Progenitor cell of endocrine pancreas (in vitro differentiated cells): ENCODE measurements around the gene FOXO3B. TPM values are rescaled to one million over a fixed set of nuclear protein-coding genes. Genes with fewer than 3 reads are reported as not detected.
"Not testable (repeated sequence)": the region's sequence is repeated elsewhere in the genome, so short reads cannot be mapped to it uniquely, and the experiment has no call there.

ENCODE experiments used
- DNase-seq: peaks from one replicate; pipeline ENCODE4 v3.0.0; 2021; ENCODE audit warnings: low spot score; ENCODE audit not compliant: unreplicated experiment
- H3K27ac Mint-ChIP-seq: 2 replicates; pipeline ENCODE4 v1.8.0; 2021; ENCODE audit warnings: mild to moderate bottlenecking, moderate library complexity, mixed read lengths
- H3K27me3 Mint-ChIP-seq: 2 replicates; pipeline ENCODE4 v1.8.0; 2021; ENCODE audit warnings: mixed read lengths
- H3K36me3 Mint-ChIP-seq: 2 replicates; pipeline ENCODE4 v1.8.0; 2022; ENCODE audit warnings: mixed read lengths; ENCODE audit not compliant: insufficient read depth
- H3K4me1 Mint-ChIP-seq: 2 replicates; pipeline ENCODE4 v1.8.0; 2021; ENCODE audit warnings: low read depth, mixed read lengths
- H3K4me3 Mint-ChIP-seq: 2 replicates; pipeline ENCODE4 v1.8.0; 2021; ENCODE audit warnings: low read depth, mild to moderate bottlenecking, moderate library complexity, mixed read lengths
- H3K9me3 Mint-ChIP-seq: 2 replicates; pipeline ENCODE4 v1.8.0; 2021; ENCODE audit warnings: low read depth, mixed read lengths
- total RNA-seq: library from RNA; stranded (reverse); gene quantifications from 2 replicates; pipeline ENCODE4 v1.2.1, GENCODE V29; 2021

The FOXO3B gene
- total RNA-seq, 1 donor from 2014 or later, result 19.3 TPM

GRCh38 chr17:18695143-18695542 lies 13.0 kb upstream of the FOXO3B start:
- not testable (repeated sequence) for H3K9me3 Mint-ChIP-seq, H3K4me3 Mint-ChIP-seq

DNA sequence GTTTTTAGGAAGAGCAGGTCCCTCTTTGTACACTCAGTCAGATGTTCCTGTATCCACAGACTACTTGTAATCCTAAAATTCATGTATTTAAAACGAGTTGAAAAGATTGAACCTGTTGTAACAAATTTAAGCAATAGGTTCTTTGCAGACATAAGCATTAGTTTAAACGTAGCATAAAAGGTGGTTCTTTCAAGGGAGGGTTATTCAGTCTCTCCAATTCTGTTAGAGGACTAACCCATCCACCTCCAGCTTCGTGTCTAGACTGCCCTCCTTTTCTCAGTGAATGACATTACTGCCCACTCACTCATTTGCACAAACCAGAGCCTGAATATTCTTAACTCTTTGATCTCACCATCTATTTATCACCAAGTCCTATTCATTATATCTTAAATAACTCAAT lies 554 bp upstream of the FOXO3B start:
- not testable (repeated sequence) for H3K9me3 Mint-ChIP-seq, H3K4me1 Mint-ChIP-seq, H3K27ac Mint-ChIP-seq, H3K27me3 Mint-ChIP-seq, DNase-seq
- H3K4me3 Mint-ChIP-seq, result peak overlapping the region; percentile 81
- H3K36me3 Mint-ChIP-seq, result peaks cover 21% of the 10 kb centered on the region

More at GRCh38 chr17:18695143-18695542, 13.0 kb upstream of the FOXO3B start:
- not testable (repeated sequence) for H3K27ac Mint-ChIP-seq, H3K36me3 Mint-ChIP-seq, H3K4me1 Mint-ChIP-seq, H3K27me3 Mint-ChIP-seq, DNase-seq

- H3K9me3 Mint-ChIP-seq, result peaks cover 21% of the 10 kb centered on the region
- H3K4me1 Mint-ChIP-seq, H3K27ac Mint-ChIP-seq, DNase-seq, H3K4me3 Mint-ChIP-seq, H3K27me3 Mint-ChIP-seq: not testable (repeated sequence)
- peaks cover 51% of the 10 kb centered on the region for H3K36me3 Mint-ChIP-seq
Measured at GRCh38 chr17:18677381-18677780, 4.7 kb downstream of the FOXO3B start.

- not testable (repeated sequence) for H3K4me3 Mint-ChIP-seq, H3K4me1 Mint-ChIP-seq, H3K27ac Mint-ChIP-seq, H3K27me3 Mint-ChIP-seq, DNase-seq
- Mint-ChIP-seq H3K36me3 (peaks cover 53% of the 10 kb centered on the region), H3K9me3 (peaks cover 21% of the 10 kb centered on the region)
Measured at GRCh38 chr17:18676928-18677327, 5.2 kb downstream of the FOXO3B start.

DNA sequence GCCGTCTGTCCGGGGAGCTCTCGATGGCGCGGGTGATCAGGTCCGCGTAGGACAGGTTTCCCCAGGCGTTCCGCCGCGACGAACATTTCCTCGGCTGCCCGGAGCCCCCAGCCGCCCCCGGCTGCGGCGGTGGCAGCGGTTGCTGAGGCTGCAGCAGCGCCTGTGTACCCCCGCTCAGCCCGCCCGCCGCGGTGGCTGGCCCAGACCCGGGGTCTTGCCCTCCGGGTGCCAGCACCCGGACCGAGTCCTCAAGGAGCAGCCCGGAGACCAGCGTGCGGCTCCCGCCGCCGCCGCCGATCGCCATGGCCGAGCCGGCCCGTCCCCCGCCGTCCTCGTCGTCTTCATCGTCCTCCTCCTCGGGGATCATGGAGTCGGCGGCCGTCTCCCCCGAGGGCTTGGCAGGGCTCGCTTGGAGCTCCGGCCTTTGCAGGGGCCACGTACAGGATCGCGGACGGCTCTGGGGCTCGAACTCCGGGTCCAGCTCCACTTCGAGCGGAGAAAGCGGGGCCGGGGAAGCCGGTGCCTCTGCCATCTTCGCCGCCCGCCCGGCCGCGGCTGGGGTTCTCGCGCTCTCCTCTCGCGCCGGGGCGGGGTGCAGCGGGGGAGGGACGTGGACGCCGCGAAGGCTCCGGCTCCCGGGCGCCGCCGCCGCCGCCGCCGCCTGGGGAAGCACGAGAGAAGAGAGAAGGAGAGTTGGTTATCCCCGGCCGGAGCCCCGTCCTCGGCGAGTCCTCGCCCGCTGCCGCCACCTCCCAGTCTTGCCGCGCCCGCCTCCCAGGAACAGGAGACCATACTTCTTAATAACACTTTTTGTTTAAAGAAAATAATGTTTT lies 9.5 kb downstream of the FOXO3B start:
- H3K27me3 Mint-ChIP-seq, H3K4me3 Mint-ChIP-seq, DNase-seq, H3K4me1 Mint-ChIP-seq, H3K27ac Mint-ChIP-seq: not testable (repeated sequence)
- Mint-ChIP-seq H3K9me3 (peaks cover 32% of the 10 kb centered on the region), H3K36me3 (peaks cover 65% of the 10 kb centered on the region)

DNA sequence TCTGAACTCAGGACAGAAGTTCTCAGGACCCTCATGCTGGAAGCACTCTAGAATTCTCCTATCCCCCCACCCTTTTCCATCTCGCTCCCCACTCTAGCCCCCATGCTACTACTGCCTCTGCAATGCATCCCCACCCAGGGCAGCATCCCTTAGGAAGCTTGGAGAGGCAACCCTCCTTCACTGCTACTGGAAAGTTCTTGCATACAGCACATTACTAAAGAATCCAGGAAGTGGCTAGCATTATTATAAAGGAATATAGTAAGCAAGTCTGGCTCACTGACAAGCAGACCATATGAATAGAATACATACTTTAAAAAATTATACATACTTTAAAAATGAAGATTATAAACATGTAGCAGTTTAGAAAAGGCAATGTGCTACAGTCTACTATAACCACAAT lies 13.5 kb downstream of the FOXO3B start:
- H3K4me3 Mint-ChIP-seq, result not testable (repeated sequence)
- Mint-ChIP-seq H3K36me3 (peaks cover 49% of the 10 kb centered on the region), H3K9me3 (peaks cover 22% of the 10 kb centered on the region)

GRCh38 chr17:18667535-18667934 lies 14.6 kb downstream of the FOXO3B start:
- not testable (repeated sequence) for H3K4me1 Mint-ChIP-seq, H3K27me3 Mint-ChIP-seq, DNase-seq, H3K4me3 Mint-ChIP-seq, H3K27ac Mint-ChIP-seq
- Mint-ChIP-seq H3K9me3 (peaks cover 32% of the 10 kb centered on the region), H3K36me3 (peaks cover 47% of the 10 kb centered on the region)

More for the DNA sequence above, 13.5 kb downstream of the FOXO3B start:
- H3K4me1 Mint-ChIP-seq, DNase-seq, H3K27me3 Mint-ChIP-seq: not testable (repeated sequence)
- peak overlapping the region; percentile 84 for H3K27ac Mint-ChIP-seq

DNA sequence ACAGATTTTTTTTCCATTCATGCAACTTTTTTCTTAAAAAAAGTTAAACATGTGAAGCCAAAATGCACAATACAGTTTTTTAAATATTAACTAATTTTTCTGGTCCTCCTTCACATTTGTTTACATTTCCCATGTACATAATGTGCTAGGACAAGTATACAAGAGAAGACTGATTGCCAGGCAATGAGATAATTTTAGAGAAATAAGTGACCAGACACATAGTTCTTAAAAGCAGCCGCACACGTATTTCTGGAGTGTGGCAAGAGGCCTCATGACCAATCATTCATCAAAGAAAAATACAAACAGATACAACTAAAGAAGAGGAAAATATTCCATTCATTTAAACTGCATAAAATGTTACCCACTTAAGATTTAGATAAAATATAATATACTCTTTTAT lies 15.8 kb downstream of the FOXO3B start:
- not testable (repeated sequence) for H3K27me3 Mint-ChIP-seq, H3K4me3 Mint-ChIP-seq, DNase-seq, H3K27ac Mint-ChIP-seq, H3K4me1 Mint-ChIP-seq
- peaks cover 45% of the 10 kb centered on the region for H3K36me3 Mint-ChIP-seq
- H3K9me3 Mint-ChIP-seq, result peaks cover 35% of the 10 kb centered on the region

DNA sequence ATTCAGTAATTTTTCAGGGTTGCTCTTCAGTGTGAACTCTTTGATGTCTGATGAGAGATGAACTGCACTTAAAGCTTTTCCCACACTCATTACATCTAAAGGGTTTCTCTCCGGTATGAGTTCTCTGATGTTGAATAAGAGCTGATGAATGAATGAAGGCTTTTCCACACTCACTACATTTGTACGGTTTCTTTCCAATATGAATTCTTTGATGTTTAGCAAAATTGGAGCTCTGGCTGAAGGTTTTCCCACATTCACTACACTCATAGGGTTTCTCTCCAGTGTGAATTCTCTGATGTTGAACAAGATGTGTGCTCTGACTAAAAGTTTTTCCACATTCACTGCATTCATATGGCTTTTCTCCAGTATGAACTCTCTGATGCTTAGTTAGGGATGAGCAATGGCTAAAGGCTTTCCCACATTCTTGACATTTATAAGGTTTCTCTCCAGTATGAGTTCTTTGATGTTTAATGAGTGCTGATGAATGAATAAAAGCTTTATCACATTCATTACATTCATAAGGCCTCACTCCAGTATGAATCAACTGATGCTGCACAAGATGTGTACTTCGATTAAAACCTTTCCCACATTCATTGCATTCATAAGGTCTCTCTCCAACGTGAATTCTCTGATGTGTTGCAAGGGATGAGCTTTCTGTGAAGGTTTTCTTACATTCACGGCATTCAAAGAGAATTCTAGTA lies 20.0 kb downstream of the FOXO3B start:
- peaks cover 13% of the 10 kb centered on the region for H3K36me3 Mint-ChIP-seq
- peak overlapping the region; percentile 52 for H3K27ac Mint-ChIP-seq
- not testable (repeated sequence) for H3K4me1 Mint-ChIP-seq, H3K27me3 Mint-ChIP-seq, H3K4me3 Mint-ChIP-seq, DNase-seq
- peaks cover 21% of the 10 kb centered on the region for H3K9me3 Mint-ChIP-seq

DNA sequence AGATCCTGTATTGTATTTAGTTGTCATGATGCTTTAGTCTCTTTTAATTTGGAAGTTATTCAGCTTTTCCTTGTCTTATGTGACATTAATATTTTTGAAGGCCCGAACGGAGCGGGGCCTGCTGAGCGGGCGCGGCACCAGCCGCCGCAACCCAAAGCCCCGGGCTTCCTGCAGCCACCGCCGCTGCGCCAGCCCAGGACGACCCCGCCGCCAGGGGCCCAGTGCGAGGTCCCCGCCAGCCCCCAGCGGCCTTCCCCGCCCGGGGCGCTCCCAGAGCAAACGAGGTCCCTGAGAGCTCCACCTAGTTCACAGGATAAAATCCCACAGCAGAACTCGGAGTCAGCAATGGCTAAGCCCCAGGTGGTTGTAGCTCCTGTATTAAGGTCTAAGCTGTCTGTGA lies 32.0 kb downstream of the FOXO3B start:
- not testable (repeated sequence) for H3K27ac Mint-ChIP-seq, H3K4me3 Mint-ChIP-seq, H3K4me1 Mint-ChIP-seq, H3K9me3 Mint-ChIP-seq, H3K36me3 Mint-ChIP-seq, H3K27me3 Mint-ChIP-seq, DNase-seq

- not testable (repeated sequence) for H3K9me3 Mint-ChIP-seq, H3K27ac Mint-ChIP-seq, H3K36me3 Mint-ChIP-seq, H3K4me3 Mint-ChIP-seq, DNase-seq, H3K27me3 Mint-ChIP-seq, H3K4me1 Mint-ChIP-seq
Measured at GRCh38 chr17:18644291-18644690, 37.8 kb downstream of the FOXO3B start, which contains the start of gene TBC1D28. TSS of gene TBC1D28 (minus strand) at chr17:18644391. CDS start at chr17:18641352, 3,039 bp downstream.

DNA sequence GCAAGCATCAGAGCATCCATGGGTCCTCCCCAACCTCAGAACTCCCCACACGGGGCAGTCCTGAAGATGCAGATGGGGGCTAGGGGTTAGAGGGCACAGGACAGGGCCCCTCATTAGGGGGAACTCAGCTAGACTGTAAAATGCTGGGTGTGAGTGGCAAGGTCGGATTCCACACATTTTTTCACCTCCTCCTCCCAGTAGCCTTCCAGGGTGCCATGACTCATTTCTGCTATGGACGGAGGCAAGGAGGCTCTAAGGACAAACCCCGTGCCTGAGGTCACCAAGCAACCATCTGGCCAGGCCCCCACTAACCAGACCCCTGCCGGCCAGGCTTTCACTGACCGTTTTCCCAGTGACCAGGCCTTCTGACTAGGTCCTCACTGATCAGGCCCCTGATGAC lies 39.0 kb downstream of the FOXO3B start:
- not testable (repeated sequence) for H3K4me1 Mint-ChIP-seq

GRCh38 chr17:18638357-18638756 lies 43.8 kb downstream of the FOXO3B start:
- H3K4me3 Mint-ChIP-seq, H3K27ac Mint-ChIP-seq, H3K9me3 Mint-ChIP-seq, H3K4me1 Mint-ChIP-seq, DNase-seq, H3K36me3 Mint-ChIP-seq: not testable (repeated sequence)
- peaks cover 17% of the 10 kb centered on the region for H3K27me3 Mint-ChIP-seq

More for the DNA sequence above, 39.0 kb downstream of the FOXO3B start:
- H3K27ac Mint-ChIP-seq, H3K9me3 Mint-ChIP-seq, H3K4me3 Mint-ChIP-seq, H3K36me3 Mint-ChIP-seq, H3K27me3 Mint-ChIP-seq, DNase-seq: not testable (repeated sequence)
